GM21515 (cell line): ENCODE data around the gene ZBTB17.
"Not testable (repeated sequence)": the region's sequence is repeated elsewhere in the genome, so short reads cannot be mapped to it uniquely, and the experiment has no call there.

Source experiments
- ATAC-seq: cut with Tn5 transposase; IDR thresholded peaks from one replicate; pipeline ENCODE4 v1.9.1; 2021; ENCODE audit not compliant: unreplicated experiment

Gene ZBTB17

GRCh38 chr1:15975805-15976680, at the start of gene ZBTB17:
Gene ZBTB17 (minus strand): TSS chr1:15976101. CDS start chr1:15948495, 27,606 bp downstream.
- ATAC-seq = peak; percentile 62

DNA sequence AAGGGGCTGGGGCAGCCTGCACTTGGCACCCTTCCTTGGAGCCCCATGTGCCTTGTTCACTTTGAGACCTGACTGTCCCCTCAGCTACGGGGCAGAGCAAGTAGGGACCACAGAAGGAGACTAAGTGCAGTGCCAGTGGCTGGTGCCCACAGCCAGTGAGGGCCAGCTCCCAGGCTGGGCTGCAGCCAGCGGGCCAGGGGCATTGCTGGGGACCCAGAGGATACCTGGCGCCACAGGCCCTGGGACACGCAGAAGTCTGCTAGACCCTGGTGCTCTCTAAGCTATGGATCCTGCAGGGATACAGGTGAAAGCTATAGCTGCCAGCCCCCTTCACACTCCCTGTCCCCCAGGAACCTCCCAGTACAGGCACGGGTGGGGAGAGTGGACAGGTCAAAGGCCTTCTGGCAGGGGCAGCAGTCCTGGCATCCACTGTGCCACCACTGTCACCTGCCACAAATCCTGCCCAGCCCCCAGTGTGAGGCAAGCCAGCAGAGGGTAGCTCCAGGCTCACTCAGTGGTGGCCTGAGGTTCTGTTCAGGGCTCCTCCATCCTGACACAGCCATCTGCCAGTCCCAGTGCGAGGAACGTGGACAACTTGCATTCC, 47.3 kb upstream of the ZBTB17 start:
- no peak for ATAC-seq

DNA sequence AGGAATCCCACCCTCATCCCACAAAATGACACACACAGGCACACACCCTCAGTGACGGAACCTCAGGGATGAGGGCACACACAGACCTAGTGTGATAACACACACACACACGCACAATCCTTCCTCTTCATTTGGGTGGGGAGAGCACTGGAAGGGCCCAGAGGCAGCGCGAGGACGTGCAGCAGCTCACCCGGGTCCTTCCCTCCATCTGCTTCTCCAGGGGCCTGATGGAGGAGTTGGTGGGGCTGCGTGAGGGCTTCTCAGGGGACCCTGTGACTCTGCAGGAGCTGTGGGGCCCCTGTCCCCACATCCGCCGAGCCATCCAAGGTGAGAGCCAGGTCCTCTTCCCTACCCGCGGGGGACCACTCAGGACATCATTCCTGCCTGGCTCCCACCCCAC, 46.5 kb upstream of the ZBTB17 start:
- ATAC-seq = no peak

- no peak for ATAC-seq
These were observed 45.8 kb upstream of the ZBTB17 start, which contains the start of gene CLCNKA for GRCh38 chr1:16021681-16022080. Gene CLCNKA (plus strand): TSS chr1:16022036. CDS start chr1:16022620, 584 bp downstream.

GRCh38 chr1:16020878-16021277, 45.0 kb upstream of the ZBTB17 start:
- not testable (repeated sequence) for ATAC-seq

DNA sequence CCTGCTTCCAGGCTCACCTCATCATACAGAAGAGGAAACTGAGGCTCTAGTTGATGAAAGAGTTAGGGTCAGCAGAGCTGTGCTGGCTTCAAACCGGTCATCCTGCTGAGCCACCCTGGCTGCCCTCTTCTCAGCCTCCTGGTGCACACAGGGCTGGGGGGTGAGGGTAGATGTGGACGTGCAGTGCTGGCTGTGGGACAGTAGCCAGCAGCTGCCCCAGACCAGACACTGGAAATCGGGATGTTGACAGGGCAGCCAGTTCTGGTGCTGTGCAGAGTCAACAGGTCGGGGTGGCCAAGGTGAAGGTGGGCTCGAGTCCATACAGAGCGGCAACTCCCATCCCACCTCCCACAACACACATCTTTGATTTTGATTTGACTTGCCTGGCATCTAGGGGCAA, 44.4 kb upstream of the ZBTB17 start:
- ATAC-seq = no peak

DNA sequence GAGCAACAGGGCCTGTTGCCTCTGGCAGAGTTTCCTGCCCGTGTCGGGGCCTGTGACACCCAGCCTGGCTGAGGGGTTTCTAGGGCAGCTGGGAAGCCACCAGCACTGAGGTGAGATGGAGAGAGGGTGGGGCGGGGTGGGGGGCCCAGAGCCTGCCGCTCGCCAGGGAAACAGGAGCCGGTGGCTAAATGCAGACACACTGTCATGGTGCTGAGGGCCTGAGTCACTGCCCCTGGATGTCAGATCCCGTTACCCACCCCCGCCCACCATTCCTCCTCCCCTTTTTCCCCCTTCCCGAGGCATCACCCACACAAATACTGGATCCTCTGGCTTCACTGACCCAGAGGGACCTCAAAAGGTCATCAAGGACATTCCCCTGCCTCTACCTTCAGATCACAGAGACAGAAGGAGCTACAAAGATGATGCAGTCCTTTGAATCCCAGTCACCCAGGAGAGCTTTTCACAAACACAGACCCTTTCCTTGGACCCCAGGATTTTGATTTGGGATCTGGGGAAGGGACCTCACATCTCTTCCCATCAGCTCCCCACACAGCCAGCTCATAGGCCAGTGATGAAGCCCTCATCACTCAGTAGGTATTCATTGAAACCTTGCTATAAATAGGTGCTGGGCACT, 43.9 kb upstream of the ZBTB17 start:
- no peak for ATAC-seq

DNA sequence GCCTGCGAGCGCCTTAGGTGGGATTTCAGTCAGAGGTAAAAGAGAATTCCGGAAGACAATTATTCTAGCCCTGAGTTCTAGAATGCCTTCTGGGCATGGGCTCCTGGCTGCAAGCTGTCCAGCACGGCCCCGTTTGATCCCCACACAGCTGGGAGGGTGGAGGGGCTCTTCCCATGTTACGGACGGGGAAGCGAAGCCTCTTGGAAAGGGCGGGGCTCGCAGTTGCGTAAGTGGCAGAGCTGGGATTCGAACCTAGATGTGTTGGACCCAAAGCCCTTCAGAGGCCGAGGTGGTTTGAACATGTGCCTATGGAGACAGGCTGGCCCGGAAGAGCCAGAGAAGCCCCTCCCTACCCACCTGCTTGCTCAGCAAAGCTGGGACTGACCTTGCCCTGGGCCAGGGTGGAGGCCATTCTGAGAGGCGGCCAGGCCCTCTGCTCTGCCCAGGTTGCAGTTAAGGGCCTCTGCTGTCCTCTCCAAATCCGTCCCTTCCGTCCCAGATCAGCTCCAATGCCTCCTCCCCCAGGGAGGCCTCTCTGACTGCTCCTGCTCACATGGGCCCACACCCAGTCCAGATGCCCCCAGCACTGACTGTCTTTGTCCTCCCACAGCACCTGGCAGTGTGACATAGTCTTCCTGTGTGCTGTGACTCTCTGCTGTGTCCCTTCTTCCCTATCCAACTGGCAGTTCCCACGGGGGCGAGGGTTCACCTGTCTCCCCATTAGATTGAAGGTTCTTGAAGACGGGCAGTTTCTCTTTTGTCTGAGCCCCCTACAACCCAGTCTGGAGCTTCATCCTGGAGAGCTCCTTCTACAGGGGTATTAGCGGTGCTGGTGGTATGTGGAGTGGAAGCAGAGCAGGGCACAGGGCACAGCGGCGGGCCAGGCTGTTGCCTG, 43.1 kb upstream of the ZBTB17 start:
- no peak for ATAC-seq

DNA sequence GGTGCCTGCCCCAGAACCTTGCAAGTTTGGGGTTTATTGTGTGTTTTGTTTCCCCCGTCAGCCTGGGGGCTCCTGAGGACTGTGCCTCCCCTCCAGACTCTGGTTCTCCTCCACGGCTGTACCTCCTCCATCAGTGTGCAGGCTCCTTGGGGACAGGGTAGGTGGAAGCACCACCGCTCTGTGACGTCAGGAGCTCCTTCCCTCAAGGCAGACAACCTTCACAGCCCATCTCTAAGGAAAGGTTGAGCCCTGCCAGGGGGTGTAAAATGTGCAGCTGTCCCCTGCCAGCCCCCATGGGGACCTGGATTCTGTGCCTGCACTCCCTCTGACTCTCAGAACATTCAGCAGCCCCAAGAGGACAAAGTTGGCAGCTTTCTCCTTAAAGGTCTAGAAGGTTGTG, 42.4 kb upstream of the ZBTB17 start:
- no peak for ATAC-seq

GRCh38 chr1:16017461-16018303, 41.8 kb upstream of the ZBTB17 start, which contains the start of gene HSPB7:
Gene HSPB7 (minus strand): TSS chr1:16018043. CDS start chr1:16017963, 80 bp downstream.
- no peak for ATAC-seq

GRCh38 chr1:16017076-16017460, 41.2 kb upstream of the ZBTB17 start:
- no peak for ATAC-seq

GRCh38 chr1:16015960-16016901, 40.3 kb upstream of the ZBTB17 start:
- ATAC-seq = no peak

- no peak for ATAC-seq
These were observed 39.6 kb upstream of the ZBTB17 start for GRCh38 chr1:16015491-16015890.

- ATAC-seq = no peak
These were observed 38.9 kb upstream of the ZBTB17 start for GRCh38 chr1:16014509-16015482.

DNA sequence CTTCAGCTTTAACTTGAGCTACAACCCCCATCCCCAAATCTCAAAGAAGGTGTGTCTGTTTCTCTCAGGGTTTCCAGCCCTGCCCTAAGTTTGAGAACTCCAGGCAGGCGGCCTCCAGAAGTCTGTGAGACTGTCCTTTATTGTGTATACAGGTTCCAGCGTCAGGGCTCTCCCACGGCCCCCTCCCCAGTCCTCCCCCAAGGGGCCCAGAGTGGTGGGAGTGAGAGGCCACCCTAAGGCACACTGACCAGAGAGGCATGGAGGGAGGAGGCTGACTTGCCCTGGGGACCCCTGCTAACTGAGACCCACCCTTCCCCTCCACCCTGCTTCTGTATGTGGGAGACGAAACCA, 38.0 kb upstream of the ZBTB17 start:
- no peak for ATAC-seq

GRCh38 chr1:16013220-16013907, 37.5 kb upstream of the ZBTB17 start:
- ATAC-seq = no peak

- no peak for ATAC-seq
These were observed 36.8 kb upstream of the ZBTB17 start for GRCh38 chr1:16012590-16013219.
